Thyroid gland (tissue), 4 donors: ENCODE results near the gene BATF.

Experiments
- POLR2A ChIP-seq, 2 donors: fragments of 450-650 bp; IDR thresholded peaks; one replicate each; pipeline ENCODE4 v1.6.1; 2017; ENCODE audit warnings: antibody characterized with exemption in 2 of 2, mild to moderate bottlenecking in 2 of 2, moderate library complexity in 1 of 2
- TF ChIP-seq, protein P1 (sequence below), 6 experiments: fragments of 200-600 bp in 3 of 6; fragments of 450-650 bp in 3 of 6; sonication (generic) in 3 of 6; IDR thresholded peaks; one replicate each; pipeline ENCODE4 v1.5.1; 2016 to 2019; ENCODE audit warnings: antibody characterized with exemption in 6 of 6, mild to moderate bottlenecking in 2 of 6, inconsistent platforms in 1 of 6, moderate library complexity in 1 of 6

DNA sequence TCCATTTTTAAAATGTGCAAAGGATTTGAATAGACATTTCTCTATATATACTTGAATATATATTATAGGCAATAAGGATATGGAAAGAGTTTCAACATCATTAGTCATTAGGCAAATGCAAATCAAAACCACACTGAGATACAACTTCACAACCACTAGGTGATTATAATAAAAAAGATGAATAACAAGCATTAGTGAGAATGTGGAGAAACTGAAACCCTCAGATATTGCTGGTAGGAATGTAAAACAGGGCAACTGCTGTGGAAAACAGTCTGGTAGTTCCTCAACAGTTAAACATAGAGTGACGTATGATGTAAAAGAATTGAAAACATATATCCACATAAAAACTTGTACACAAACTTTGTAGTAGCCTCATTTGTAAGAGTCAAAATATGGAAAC lies 11.7 kb upstream of the BATF start:
- TF ChIP-seq, protein P1, sequence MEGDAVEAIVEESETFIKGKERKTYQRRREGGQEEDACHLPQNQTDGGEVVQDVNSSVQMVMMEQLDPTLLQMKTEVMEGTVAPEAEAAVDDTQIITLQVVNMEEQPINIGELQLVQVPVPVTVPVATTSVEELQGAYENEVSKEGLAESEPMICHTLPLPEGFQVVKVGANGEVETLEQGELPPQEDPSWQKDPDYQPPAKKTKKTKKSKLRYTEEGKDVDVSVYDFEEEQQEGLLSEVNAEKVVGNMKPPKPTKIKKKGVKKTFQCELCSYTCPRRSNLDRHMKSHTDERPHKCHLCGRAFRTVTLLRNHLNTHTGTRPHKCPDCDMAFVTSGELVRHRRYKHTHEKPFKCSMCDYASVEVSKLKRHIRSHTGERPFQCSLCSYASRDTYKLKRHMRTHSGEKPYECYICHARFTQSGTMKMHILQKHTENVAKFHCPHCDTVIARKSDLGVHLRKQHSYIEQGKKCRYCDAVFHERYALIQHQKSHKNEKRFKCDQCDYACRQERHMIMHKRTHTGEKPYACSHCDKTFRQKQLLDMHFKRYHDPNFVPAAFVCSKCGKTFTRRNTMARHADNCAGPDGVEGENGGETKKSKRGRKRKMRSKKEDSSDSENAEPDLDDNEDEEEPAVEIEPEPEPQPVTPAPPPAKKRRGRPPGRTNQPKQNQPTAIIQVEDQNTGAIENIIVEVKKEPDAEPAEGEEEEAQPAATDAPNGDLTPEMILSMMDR (IDR thresholded peaks at IDR 0.05): no peak
- TF ChIP-seq POLR2A (IDR thresholded peaks at IDR 0.05): no peak
